ENCODE measurements around the gene ZNF579. TPM values are rescaled to one million over a fixed set of nuclear protein-coding genes. Genes with fewer than 3 reads are reported as not detected.

Gene ZNF579
- total RNA-seq, 4 donors from 2014 or later = 0.51 to 5.3 (median 0.66) TPM; not detected in 1

DNA sequence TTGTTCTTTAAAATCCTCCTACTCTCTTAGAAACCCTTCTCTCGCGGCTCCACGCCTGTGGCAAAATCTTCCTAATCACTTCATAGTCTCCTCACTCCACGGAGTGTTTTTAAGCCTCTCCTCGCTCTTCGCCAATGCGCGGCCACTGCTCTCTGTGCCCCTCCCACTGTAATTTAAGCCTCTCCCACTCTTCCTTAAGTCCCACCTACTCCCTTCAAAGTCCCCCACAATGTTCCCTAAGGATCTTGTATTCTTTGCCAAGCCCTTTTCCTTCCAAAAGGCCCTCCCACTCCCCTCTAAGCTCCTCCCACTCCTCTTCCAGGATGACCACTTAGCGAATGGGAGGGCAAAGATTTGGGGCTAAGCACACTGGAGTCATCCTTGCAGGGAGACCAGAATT is 17.4 kb upstream of the ZNF579 start:
- TF ChIP-seq, protein P1, sequence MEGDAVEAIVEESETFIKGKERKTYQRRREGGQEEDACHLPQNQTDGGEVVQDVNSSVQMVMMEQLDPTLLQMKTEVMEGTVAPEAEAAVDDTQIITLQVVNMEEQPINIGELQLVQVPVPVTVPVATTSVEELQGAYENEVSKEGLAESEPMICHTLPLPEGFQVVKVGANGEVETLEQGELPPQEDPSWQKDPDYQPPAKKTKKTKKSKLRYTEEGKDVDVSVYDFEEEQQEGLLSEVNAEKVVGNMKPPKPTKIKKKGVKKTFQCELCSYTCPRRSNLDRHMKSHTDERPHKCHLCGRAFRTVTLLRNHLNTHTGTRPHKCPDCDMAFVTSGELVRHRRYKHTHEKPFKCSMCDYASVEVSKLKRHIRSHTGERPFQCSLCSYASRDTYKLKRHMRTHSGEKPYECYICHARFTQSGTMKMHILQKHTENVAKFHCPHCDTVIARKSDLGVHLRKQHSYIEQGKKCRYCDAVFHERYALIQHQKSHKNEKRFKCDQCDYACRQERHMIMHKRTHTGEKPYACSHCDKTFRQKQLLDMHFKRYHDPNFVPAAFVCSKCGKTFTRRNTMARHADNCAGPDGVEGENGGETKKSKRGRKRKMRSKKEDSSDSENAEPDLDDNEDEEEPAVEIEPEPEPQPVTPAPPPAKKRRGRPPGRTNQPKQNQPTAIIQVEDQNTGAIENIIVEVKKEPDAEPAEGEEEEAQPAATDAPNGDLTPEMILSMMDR (IDR thresholded peaks at IDR 0.05; ENCODE audit: low read depth) = no peak

DNA sequence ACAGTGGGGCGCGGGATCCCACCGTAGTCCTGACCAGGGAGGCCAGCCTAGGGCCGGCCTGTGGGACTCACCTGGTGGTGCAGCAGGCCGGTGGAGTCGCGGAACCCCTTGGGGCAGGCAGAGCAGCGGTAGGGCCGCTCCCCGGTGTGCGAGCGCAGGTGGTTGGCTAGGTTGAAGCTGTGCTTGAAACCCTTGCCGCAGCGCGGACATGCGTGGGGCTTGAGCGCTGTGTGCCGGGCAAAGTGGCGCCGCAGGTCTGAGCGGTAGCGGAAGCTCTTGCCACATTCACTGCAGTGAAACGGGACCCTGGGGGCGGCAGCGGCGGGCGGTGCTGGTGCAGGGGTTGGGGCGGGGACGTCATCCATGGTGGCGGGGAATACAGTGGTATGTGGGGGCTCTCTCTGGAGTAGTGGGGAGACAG is 16.9 kb upstream of the ZNF579 start:
- TF ChIP-seq, protein P1 (IDR thresholded peaks at IDR 0.05; ENCODE audit: low read depth) = no peak

DNA sequence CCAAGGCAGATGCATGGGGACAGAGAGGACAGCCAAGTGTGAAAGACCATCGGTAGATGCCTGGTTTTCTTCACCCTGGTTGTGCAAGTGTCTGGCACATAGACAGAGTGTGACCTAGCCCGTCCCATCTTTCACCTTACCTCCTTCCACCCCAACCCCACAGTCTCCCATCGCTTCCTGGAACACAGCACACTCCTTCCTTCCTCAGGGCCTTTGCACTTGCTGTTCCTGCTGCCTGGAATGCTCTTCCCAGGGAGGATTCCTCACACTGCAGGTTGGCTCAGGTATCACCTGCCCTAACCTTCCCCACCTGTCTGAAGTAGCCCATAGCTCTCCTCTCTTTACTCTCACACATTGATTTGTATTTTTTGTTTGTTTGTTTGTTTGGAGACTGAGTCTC is 15.7 kb upstream of the ZNF579 start:
- TF ChIP-seq, protein P1 (IDR thresholded peaks at IDR 0.05; ENCODE audit: low read depth) = no peak

DNA sequence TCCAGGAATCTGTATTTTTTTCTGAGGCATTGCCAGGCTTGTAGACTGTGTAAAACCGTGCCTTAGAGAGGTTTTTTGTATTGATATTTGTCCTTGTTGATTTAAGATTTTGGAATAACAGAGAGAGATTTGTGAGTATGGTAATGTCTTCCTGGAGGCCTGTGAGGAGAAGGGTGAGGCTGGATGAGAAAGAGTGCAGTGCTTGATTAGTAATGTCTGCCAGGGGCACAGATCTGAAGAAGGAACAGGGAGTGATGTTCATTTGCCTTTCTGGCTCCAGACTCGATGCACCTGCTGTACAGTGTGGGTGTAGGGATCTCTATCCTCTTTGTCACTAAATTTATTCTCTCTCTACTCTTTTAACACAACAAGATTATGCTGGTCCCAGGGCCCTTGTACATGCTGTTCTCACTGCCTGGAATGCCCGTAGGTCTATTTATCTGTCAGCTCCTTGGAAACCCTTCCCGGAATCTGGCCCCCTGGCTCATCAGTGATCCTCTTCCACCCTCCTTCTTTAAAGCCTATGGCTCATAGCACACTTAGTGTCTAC is 14.4 kb upstream of the ZNF579 start:
- TF ChIP-seq, protein P1 (IDR thresholded peaks at IDR 0.05; ENCODE audit: low read depth) = no peak

DNA sequence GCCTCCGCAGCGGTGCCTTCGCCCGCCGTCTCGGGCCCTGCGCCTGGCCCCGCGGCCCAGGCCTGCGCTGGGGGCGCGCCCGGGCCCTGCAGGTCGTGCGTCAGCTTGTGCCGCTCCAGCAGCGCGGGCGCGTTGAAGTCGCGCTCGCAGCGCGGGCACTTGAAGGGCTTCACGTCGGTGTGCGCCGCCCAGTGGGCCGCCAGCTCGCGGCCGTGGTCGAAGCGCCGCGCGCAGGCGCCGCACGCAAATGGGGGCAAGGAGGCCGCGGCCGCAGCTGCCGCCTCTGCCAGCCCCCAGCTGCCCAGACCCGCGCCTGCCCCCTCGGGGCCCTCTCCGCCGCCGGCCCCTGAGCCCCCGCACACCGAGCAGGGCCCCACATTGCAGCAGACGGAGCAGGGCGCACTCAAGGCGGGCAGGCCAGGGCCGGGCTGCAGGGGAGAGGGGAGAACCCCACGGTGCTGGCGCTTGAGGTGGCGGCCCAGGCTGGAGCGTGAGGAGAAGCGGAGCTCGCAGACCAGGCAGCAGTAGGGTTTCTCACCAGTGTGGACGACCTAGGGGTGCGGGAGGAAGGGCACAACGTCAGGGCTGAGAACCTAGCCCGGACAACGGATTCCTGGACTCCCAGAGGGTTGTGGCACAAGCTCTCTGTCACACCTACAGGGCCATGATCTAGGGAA is 12.6 kb upstream of the ZNF579 start:
- TF ChIP-seq, protein P1 (IDR thresholded peaks at IDR 0.05; ENCODE audit: low read depth) = no peak

DNA sequence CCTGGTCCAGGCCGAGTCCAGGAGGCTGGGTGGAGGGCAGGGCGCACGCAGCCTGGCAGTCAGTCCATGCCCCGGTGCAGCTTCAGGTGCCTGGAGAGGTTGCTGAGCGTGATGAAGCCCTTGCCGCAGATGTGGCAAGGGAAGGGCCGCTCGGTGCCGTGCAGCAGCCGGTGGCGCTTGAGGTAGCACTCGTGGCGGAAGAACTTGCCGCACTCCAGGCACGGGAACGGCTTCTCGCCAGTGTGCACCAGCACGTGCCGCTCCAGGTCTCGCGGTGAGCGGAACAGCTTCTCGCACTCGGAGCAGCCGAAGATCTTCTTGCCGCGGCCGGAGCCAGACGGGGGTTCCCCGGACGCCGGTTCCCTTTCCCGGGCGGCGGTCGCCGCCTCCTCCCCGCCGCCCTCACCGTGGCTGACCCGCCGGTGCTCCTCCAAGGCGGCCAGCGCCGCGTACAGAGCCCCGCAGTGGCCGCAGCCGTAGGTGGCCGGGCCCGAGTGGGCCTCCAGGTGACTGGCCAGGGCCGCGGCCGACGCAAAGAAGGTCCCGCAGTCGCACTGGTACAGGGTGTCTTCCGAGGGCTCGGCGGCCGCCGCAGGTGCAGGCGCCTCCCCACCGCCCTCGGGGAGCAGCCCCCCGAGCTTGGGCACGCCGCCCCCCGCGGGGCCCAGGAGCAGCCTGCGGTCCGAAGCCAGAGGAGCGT is 11.9 kb upstream of the ZNF579 start:
- TF ChIP-seq, protein P1 (IDR thresholded peaks at IDR 0.05; ENCODE audit: low read depth) = no peak

DNA sequence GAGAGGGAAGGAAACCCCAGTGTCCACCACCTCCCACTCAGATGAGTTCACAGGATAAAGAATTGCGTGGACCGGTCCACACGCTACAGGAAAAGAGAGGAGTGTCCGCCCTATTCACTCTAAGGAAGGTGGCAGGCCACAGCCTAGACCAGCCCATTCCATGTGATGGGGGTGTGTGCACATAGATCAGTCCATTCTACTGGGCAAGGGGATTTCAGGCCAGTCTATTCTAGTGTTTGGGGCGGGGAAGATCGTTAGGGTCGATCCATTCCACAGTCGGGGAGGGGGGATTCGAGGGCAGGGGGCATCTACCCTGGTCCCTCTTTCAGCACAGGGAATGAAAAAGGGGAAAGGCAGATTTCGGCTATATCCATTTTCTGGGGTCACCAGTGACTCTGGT is 10.9 kb upstream of the ZNF579 start:
- TF ChIP-seq, protein P1 (IDR thresholded peaks at IDR 0.05; ENCODE audit: low read depth) = no peak

Measured in subcutaneous adipose tissue (tissue), 4 donors.